Airway epithelial cell (primary cell): ENCODE data around the gene CYSRT1. TPM values are rescaled to one million over a fixed set of nuclear protein-coding genes. Genes with fewer than 3 reads are reported as not detected.

Source experiments
- total RNA-seq: library from RNA; depleted of rRNA; stranded (reverse); fragments of >200 nt; gene quantifications from 2 replicates; pipeline ENCODE4 v1.2.3, GENCODE V29; 2015

Gene CYSRT1, protein sequence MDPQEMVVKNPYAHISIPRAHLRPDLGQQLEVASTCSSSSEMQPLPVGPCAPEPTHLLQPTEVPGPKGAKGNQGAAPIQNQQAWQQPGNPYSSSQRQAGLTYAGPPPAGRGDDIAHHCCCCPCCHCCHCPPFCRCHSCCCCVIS
- total RNA-seq: 17.3 and 19.3 TPM in 2 replicates

DNA sequence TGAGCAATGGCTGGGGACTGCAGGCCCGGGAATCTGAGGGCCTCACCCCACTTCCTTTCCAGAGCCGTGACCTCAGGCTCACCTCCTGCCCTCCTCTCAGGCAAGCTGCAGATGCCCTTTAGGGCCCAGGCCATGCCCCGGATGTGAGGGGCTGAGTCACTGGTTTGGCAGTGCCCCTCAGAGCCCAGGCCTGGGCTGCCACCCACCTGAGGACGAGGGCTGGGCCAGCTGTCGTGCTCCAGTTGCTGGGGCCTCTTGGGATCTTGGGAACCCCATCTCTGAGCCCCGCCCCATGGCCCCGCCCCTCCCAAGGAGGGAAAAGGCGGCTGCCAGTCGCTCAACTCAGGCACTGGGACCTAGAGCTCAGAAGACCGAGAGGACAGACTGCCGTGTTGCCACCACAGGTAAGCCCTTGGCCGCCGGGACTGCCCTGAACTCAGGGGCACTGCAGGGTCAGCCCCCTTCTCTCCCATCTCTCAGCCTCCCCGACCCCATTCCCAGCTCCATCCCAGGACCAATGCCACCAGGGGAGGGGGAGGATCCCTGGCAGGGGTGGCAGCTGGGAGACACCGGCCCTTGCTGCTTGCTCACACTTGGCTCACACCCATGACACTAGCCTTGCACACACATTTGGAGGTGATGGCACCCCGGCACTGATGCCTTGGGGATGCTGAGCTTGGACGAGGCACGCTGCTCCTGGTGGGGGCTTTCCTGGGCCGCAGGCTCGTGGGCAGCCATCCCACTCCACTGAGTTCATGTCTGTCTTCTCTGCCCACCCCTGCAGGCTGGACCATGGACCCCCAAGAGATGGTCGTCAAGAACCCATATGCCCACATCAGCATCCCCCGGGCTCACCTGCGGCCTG lies at the start of gene CYSRT1:
TSS of gene CYSRT1 (plus strand) at position 345 of the 865 bp plus-strand sequence. CDS start at position 793, 448 bp downstream.

DNA sequence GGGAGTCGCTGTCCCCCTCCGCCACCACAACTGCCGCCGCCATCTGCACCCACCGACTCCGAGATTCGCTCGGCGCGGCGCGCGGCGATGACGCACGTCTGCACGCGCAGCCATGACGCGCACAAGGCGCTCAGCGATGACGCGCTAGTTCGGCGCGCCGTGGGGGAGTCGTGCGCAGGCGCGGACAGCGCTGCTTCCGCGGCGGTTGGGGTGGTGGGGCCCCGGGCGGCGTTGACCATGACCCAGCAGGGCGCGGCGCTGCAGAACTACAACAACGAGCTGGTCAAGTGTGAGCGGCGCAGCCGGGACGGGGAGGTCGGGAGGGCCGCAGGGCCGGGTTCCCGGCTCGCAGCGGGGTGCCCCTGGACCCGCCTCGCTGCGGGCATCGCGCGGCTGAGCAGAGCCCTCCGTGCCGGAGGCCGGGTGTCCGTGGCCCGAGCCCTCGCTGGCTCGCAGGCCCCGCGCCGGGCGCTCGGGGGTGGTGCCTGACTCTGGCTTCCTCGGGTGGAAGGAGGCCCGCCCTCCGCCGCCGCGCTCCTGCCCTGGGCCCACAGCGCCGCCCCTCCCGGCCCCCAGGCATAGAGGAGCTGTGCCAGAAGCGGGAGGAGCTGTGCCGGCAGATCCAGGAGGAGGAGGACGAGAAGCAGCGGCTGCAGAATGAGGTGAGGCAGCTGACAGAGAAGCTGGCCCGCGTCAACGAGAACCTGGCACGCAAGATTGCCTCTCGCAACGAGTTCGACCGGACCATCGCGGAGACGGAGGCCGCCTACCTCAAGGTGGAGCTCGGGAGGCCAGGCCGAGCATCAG lies 36.3 kb upstream of the CYSRT1 start, which contains the start of the genes ANAPC2 and SSNA1:
TSS of gene ANAPC2 (minus strand) at position 71 of the 807 bp plus-strand sequence. CDS start at position 43, 28 bp downstream.
TSS of gene SSNA1 (plus strand) at position 187 of the 807 bp plus-strand sequence. CDS start at position 238, 51 bp downstream.

GRCh38 chr9:137200311-137201204 lies 24.4 kb upstream of the CYSRT1 start, which contains the start of gene TPRN:
TSS of gene TPRN (minus strand) at chr9:137200741. CDS start at chr9:137200711, 30 bp downstream.

DNA sequence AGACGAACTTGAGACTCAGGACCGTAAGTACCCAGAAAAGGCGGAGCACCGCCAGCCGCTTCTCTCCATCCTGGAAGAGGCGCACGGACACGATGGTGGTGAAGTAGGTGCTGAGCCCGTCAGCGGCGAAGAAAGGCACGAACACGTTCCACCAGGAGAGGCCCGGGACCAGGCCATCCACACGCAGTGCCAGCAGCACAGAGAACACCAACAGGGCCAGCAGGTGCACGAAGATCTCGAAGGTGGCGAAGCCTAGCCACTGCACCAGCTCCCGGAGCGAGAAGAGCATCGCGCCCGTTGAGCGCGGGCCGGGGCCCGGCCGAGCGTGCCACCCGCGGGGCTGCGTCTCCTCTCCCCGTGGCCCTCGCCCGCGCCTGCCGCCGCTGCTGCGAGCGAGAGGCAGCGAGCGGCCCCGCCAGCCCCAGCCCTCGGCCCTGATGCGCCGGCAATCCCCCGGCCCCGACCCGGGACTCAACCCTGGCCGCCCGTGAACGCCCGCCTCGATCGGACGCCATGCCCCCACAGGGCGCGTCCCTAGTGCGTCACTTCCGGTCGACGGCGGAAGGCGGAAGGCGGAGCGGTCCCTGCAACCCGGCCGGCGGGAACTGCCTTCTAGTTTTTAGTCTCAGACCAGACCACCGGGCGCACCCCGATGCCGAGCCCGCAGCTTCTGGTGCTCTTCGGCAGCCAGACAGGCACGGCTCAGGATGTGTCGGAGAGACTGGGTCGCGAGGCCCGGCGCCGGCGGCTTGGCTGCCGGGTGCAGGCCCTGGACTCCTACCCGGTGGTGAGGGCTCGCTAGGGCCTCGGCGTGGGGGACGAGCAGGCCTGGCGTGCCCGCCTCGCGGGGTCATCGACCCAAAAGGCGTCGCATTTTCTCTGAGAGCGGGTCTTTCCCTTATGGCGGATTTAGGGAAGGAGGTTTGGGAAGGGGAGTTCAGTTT lies 19.6 kb upstream of the CYSRT1 start, which contains the start of the genes NDOR1 and TMEM203:
TSS of gene NDOR1 (plus strand) at position 575 of the 944 bp plus-strand sequence. CDS start at position 653, 78 bp downstream.
TSS of gene TMEM203 (minus strand) at position 523 of the 944 bp plus-strand sequence. CDS start at position 289, 234 bp downstream.

GRCh38 chr9:137222190-137223077 lies 2.5 kb upstream of the CYSRT1 start, which contains the start of gene RNF208:
TSS of gene RNF208 (minus strand) at chr9:137222240. CDS start at chr9:137221212, 1,028 bp downstream.

DNA sequence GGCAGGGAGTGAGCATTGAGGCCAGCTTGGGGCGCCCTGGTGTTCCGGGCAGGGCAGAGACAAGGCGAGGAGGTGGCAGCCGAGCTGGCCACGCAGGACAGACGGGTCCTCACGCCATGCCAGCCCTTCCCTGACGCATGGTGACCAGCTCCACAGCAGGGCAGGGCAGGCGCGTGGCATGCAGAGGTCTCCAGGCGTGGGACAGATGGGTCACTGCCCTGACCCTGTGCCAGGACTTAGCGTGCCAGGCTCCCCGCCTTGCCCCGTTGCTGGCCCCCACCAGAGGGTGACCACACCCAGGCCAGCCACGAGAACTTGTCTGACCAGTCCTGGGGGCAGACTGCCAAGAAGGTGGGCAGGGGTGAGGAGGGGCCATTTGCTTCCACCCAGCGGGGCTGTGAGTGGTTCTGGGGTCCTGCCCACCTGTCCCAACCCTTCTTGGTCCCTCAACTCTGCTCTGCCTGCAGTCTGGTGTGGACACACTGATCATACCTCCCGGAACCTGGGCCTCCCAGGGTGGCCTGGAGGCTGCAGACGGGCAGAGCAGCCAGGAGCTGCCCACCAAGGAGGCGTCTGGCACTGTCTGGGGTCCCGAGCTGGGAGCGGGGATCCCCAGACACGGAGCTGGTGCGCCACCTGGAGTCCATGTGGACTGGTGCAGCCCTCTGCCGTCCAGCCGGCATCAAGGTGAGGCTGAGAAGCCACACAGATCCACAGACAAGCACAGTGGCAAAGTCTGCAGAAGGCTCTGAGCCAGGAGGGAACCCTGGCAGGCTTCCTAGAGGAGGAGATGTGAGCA lies 2.3 kb downstream of the CYSRT1 start, which contains the start of gene RNF224:
TSS of gene RNF224 (plus strand) at position 449 of the 799 bp plus-strand sequence. CDS start 834 bp downstream, outside the sequence.

DNA sequence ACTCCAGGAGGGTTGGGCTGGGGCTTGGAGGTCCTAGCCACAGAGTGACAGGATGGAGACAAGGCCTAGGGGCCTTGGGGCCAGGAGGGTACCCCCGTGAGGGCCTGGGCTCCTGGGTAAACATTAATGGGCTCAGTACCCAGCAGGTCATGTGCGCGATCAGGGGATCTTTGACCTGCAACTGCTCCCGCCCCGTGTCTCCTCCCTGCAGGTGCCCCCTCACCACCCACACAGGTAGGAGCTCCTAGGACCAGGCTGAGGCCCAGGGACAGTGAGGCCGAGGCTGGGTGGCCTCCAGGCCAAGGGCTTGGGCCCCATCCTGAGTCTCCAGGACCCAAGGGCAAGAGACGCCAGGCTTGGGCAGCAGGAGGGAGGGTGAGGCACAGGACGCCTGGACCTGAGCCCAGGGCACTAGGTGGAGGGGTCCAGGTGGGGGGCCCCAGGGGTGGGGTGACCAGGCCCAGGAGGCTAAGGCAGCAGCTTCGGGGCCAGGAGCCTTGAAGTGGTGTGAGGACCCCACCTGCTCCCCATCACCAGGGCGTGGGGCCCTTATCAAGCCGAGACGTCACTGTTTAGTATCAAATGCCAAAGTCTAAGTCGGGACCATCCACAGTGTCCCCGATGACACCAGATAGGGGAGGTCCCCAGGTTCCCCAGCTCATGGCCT lies 5.9 kb downstream of the CYSRT1 start, which contains the start of gene SLC34A3:
TSS of gene SLC34A3 (plus strand) at position 197 of the 667 bp plus-strand sequence. CDS start 802 bp downstream, outside the sequence.

DNA sequence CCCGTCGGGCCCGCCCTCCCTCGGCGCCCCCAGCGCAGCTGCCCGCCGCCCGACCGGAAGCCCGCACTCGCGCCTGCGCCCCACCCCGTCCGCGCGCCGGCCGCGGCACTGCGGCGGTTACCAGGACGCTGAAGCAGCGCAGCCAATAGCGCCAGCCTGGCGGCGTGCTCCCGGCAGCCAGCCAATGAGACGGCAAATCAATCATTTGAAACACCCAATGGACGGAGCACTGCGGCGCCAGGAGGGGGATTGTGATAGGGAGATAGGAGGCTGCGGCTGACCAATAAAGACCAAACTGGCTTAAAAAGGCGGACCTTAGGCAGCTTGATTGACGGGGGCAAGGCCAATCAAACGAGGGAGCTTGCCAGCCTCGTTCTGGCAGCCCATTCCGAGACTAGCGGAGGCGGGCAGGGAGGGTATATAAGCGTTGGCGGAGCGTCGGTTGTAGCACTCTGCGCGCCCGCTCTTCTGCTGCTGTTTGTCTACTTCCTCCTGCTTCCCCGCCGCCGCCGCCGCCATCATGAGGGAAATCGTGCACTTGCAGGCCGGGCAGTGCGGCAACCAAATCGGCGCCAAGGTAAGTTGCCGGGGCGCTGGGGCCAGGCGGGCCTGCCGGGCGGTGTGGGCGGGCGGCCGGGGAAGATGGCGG lies 16.0 kb downstream of the CYSRT1 start, which contains the start of gene TUBB4B:
TSS of gene TUBB4B (plus strand) at position 447 of the 649 bp plus-strand sequence. CDS start at position 521, 74 bp downstream.

GRCh38 chr9:137251194-137251461 lies 26.2 kb downstream of the CYSRT1 start, which contains the start of gene STPG3:
TSS of gene STPG3 (plus strand) at chr9:137251286. CDS start at chr9:137251287, 1 bp downstream.

GRCh38 chr9:137254624-137255447 lies 29.9 kb downstream of the CYSRT1 start, which contains the start of gene NELFB:
TSS of gene NELFB (plus strand) at chr9:137255327.

Other genes starting within 250 kb of the CYSRT1 start
- not detected in 2 replicates for gene PTGDS, start 247.7 kb upstream of the CYSRT1 start, total RNA-seq
- gene LCNL1, start 242.2 kb upstream of the CYSRT1 start, total RNA-seq: not detected in 2 replicates
- 50.9 and 69.2 TPM in 2 replicates for gene PAXX, start 232.8 kb upstream of the CYSRT1 start, total RNA-seq
- 179 and 203 TPM in 2 replicates for gene CLIC3, start 228.6 kb upstream of the CYSRT1 start, total RNA-seq
- gene ABCA2, start 196.9 kb upstream of the CYSRT1 start, total RNA-seq: 11.9 and 15.6 TPM in 2 replicates
- not detected in 2 replicates for gene FUT7, start 193.1 kb upstream of the CYSRT1 start, total RNA-seq
- 36.7 and 39.0 TPM in 2 replicates for gene NPDC1, start 179.0 kb upstream of the CYSRT1 start, total RNA-seq
- gene ENTPD2, start 171.1 kb upstream of the CYSRT1 start, total RNA-seq: 1.1 and 1.4 TPM in 2 replicates
- gene SAPCD2, start 154.6 kb upstream of the CYSRT1 start, total RNA-seq: 31.6 and 31.9 TPM in 2 replicates
- gene UAP1L1, start 147.7 kb upstream of the CYSRT1 start, total RNA-seq: 2.7 and 4.0 TPM in 2 replicates
- 59.0 and 62.8 TPM in 2 replicates for gene MAN1B1, start 138.2 kb upstream of the CYSRT1 start, total RNA-seq
- 52.1 and 52.4 TPM in 2 replicates for gene DPP7, start 110.4 kb upstream of the CYSRT1 start, total RNA-seq
- 0.14 and 0.42 TPM in 2 replicates for gene GRIN1, start 86.0 kb upstream of the CYSRT1 start, total RNA-seq
- 0.35 and 0.70 TPM in 2 replicates for gene LRRC26, start 55.1 kb upstream of the CYSRT1 start, total RNA-seq
- gene TMEM210, start 53.1 kb upstream of the CYSRT1 start, total RNA-seq: not detected in 2 replicates
- 14.7 and 15.9 TPM in 2 replicates for gene ANAPC2, start 36.6 kb upstream of the CYSRT1 start, total RNA-seq
- gene SSNA1, start 36.5 kb upstream of the CYSRT1 start, total RNA-seq: 119 and 122 TPM in 2 replicates
- 11.4 and 12.5 TPM in 2 replicates for gene TPRN, start 24.4 kb upstream of the CYSRT1 start, total RNA-seq
- 38.4 and 43.2 TPM in 2 replicates for gene TMEM203, start 19.5 kb upstream of the CYSRT1 start, total RNA-seq
- 9.2 and 12.6 TPM in 2 replicates for gene NDOR1, start 19.5 kb upstream of the CYSRT1 start, total RNA-seq
- 0.70 and 1.5 TPM in 2 replicates for gene RNF208, start 2.9 kb upstream of the CYSRT1 start, total RNA-seq
- gene RNF224, start 2.3 kb downstream of the CYSRT1 start, total RNA-seq: 0.35 and 0.70 TPM in 2 replicates
- 0.14 TPM in 1 of 2 replicates, not detected in the other for gene SLC34A3, start 5.7 kb downstream of the CYSRT1 start, total RNA-seq
- gene TUBB4B, start 16.1 kb downstream of the CYSRT1 start, total RNA-seq: 738 and 813 TPM in 2 replicates
- not detected in 2 replicates for gene STPG3, start 26.1 kb downstream of the CYSRT1 start, total RNA-seq
- gene NELFB, start 30.2 kb downstream of the CYSRT1 start, total RNA-seq: 47.5 and 54.2 TPM in 2 replicates
- gene TOR4A, start 52.6 kb downstream of the CYSRT1 start, total RNA-seq: 44.0 and 48.1 TPM in 2 replicates
- 14.6 and 30.0 TPM in 2 replicates for gene NRARP, start 77.1 kb downstream of the CYSRT1 start, total RNA-seq
- gene EXD3, start 198.0 kb downstream of the CYSRT1 start, total RNA-seq: 9.1 and 14.1 TPM in 2 replicates
- gene NOXA1, start 198.2 kb downstream of the CYSRT1 start, total RNA-seq: 0.65 and 0.92 TPM in 2 replicates
- gene ENTPD8, start 216.2 kb downstream of the CYSRT1 start, total RNA-seq: not detected in 2 replicates
- 43.3 and 48.4 TPM in 2 replicates for gene NSMF, start 234.2 kb downstream of the CYSRT1 start, total RNA-seq